ENCODE measurements around the gene IFITM10.

- TF ChIP-seq, protein P1, sequence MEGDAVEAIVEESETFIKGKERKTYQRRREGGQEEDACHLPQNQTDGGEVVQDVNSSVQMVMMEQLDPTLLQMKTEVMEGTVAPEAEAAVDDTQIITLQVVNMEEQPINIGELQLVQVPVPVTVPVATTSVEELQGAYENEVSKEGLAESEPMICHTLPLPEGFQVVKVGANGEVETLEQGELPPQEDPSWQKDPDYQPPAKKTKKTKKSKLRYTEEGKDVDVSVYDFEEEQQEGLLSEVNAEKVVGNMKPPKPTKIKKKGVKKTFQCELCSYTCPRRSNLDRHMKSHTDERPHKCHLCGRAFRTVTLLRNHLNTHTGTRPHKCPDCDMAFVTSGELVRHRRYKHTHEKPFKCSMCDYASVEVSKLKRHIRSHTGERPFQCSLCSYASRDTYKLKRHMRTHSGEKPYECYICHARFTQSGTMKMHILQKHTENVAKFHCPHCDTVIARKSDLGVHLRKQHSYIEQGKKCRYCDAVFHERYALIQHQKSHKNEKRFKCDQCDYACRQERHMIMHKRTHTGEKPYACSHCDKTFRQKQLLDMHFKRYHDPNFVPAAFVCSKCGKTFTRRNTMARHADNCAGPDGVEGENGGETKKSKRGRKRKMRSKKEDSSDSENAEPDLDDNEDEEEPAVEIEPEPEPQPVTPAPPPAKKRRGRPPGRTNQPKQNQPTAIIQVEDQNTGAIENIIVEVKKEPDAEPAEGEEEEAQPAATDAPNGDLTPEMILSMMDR (IDR thresholded peaks at IDR 0.05; ENCODE audit: low read depth, low read length): no peak
- TF ChIP-seq POLR2A (IDR thresholded peaks at IDR 0.05; ENCODE audit: extremely low read depth, insufficient read length) (no peak), MYC (IDR thresholded peaks at IDR 0.05; ENCODE audit: low read depth, low read length) (no peak)
These were observed 32.1 kb downstream of the IFITM10 start for GRCh38 chr11:1718326-1718725.

Measured in NB4 (cell line).